Lower leg skin (tissue), 4 donors: ENCODE data around the gene CDH26. TPM values are rescaled to one million over a fixed set of nuclear protein-coding genes. Genes with fewer than 3 reads are reported as not detected.

Experiments used
- DNase-seq, 2 donors: peaks; one replicate each; pipeline ENCODE4 v3.0.0-alpha.2; 2019; ENCODE audit warnings: low spot score in 2 of 2
- H3K4me3 ChIP-seq: fragments of 200-600 bp; sonication (generic); 2 replicates; pipeline ENCODE4 v1.5.1; 2017; ENCODE audit warnings: mild to moderate bottlenecking, low read depth; ENCODE audit not compliant: poor library complexity, severe bottlenecking
- POLR2A ChIP-seq, 2 donors: fragments of 450-650 bp; IDR thresholded peaks; one replicate each; pipeline ENCODE4 v1.6.1; 2016 to 2017; ENCODE audit warnings: antibody characterized with exemption in 2 of 2, mild to moderate bottlenecking in 1 of 2, moderate library complexity in 1 of 2
- WGBS, 2 donors: methylation state at CpG; one replicate each; pipeline ENCODE4 v1.1.5; 2018; 5-methylcytosine and 5-hydroxymethylcytosine counted together
- intact Hi-C: fragments of 100-400 bp; cut with DNase I; formaldehyde crosslinking; loops from one replicate; pipeline ENCODE4 v1.15.0; 2023; ENCODE audit warnings: low total_unique reads
- total RNA-seq, 4 donors: library from RNA; depleted of rRNA; stranded (reverse); fragments of >200 nt; gene quantifications; one replicate each; pipeline ENCODE4 v1.1.0, GENCODE V29; 2016
- TF ChIP-seq, protein P1 (sequence below), 3 donors: fragments of 450-650 bp; IDR thresholded peaks; one replicate each; pipeline ENCODE4 v1.5.1; 2016; ENCODE audit warnings: antibody characterized with exemption in 3 of 3, mild to moderate bottlenecking in 3 of 3, moderate library complexity in 2 of 3

The CDH26 gene
- total RNA-seq, 4 donors from 2014 or later, result 1.1 to 10.6 (median 1.8) TPM

- peak in 1 of 2 donors; percentile 88 for DNase-seq
- TF ChIP-seq, protein P1, sequence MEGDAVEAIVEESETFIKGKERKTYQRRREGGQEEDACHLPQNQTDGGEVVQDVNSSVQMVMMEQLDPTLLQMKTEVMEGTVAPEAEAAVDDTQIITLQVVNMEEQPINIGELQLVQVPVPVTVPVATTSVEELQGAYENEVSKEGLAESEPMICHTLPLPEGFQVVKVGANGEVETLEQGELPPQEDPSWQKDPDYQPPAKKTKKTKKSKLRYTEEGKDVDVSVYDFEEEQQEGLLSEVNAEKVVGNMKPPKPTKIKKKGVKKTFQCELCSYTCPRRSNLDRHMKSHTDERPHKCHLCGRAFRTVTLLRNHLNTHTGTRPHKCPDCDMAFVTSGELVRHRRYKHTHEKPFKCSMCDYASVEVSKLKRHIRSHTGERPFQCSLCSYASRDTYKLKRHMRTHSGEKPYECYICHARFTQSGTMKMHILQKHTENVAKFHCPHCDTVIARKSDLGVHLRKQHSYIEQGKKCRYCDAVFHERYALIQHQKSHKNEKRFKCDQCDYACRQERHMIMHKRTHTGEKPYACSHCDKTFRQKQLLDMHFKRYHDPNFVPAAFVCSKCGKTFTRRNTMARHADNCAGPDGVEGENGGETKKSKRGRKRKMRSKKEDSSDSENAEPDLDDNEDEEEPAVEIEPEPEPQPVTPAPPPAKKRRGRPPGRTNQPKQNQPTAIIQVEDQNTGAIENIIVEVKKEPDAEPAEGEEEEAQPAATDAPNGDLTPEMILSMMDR (IDR thresholded peaks at IDR 0.05), result no peak
- intact Hi-C loops, result loop anchor here (10.0 kb wide), 1 partner anchor 101 kb away; the partner anchor contains the start of gene CDH26
- H3K4me3 ChIP-seq, result no peak overlapping the region
- WGBS, 2 donors, result 72 to 78% methylated on average over 14 of the region's 14 CpGs
These were observed 97.5 kb downstream of the CDH26 start for GRCh38 chr20:60055740-60056139.

DNA sequence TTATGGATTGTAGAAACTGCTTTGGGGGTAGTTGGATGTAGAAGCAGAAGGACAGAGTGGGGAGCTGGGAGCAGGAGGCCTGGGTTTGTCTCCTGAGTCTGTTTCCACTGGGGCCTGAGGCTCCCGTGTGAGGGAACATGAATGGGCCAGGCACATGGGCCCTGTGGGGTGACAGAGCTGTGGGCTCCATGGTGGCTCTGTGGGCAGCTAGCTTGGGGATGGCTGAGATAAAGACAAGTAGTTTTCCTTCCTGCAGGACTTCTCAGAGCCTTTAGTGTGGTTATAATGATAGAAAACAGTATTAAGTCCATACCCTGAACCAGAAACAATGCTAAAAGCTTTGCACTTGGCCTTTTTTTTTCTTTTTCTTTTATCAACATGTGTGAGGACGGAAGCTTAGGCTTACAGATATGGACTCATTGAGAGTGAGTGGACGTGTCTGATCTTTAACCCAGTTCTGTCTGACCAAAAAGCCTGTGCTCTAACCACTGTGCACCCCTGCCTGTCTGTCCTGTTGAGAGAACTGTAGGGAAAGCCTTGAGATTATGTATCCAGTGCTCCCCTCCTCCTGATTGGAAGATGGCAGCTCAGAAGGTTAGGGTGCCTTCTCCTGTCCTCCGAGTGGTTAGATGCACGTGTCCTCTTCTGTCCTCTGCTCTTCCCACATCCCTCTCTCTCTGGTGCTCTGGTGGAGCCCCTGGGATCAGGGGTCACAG lies 98.3 kb downstream of the CDH26 start:
- WGBS, 2 donors, result 76 to 80% methylated on average over 5 of the region's 5 CpGs
- peak in 1 of 2 donors; percentile 45 for DNase-seq
- TF ChIP-seq POLR2A (IDR thresholded peaks at IDR 0.05), result no peak
- TF ChIP-seq, protein P1 (IDR thresholded peaks at IDR 0.05), result no peak
- H3K4me3 ChIP-seq, result no peak overlapping the region
- intact Hi-C loops, result loop anchor here (10.0 kb wide), 1 partner anchor 102 kb away; the partner anchor contains the start of gene CDH26

DNA sequence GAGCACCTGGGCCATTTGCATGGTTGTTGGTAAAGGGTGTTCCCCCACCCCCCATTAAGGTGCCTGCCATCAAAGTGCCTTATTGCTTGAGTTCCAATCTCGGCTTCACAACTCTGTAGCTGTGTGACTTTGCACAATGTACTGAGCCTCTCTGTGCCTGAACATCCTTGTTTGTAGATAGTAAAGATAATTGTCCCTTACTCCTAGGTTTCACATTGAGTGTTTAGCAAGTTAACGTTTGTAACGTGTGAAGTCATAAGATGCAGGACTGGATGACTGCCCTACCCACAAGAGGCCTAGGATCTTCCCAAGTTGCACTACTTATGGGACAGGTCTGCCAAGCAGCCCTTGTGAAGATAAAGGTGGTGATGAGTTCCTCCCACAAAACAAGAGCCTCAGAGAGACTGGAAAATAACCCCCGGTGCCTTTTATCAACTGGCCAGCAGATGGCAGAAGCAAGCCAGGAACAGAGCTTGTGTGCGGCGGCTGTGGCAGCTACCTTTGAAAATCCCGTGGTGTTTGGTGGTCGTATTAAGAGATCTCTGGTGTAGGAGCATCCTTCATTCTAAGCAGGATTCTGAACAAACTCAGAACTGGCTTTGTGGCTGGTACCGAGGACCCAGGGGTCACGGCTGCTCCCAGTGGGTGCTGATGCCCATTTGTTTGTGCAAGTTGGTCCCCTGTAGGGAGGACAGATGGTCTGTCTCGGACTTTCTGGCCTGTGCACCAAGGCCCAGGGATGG lies 99.1 kb downstream of the CDH26 start:
- no peak for TF ChIP-seq POLR2A (IDR thresholded peaks at IDR 0.05)
- TF ChIP-seq, protein P1 (IDR thresholded peaks at IDR 0.05), result no peak
- intact Hi-C loops, result loop anchor here (10.0 kb wide), 1 partner anchor 102 kb away; the partner anchor contains the start of gene CDH26
- peak; percentile 54 to 86 for DNase-seq
- no peak overlapping the region for H3K4me3 ChIP-seq
- 21 to 26% methylated on average over 11 of the region's 11 CpGs for whole genome bisulfite sequencing, 2 donors

DNA sequence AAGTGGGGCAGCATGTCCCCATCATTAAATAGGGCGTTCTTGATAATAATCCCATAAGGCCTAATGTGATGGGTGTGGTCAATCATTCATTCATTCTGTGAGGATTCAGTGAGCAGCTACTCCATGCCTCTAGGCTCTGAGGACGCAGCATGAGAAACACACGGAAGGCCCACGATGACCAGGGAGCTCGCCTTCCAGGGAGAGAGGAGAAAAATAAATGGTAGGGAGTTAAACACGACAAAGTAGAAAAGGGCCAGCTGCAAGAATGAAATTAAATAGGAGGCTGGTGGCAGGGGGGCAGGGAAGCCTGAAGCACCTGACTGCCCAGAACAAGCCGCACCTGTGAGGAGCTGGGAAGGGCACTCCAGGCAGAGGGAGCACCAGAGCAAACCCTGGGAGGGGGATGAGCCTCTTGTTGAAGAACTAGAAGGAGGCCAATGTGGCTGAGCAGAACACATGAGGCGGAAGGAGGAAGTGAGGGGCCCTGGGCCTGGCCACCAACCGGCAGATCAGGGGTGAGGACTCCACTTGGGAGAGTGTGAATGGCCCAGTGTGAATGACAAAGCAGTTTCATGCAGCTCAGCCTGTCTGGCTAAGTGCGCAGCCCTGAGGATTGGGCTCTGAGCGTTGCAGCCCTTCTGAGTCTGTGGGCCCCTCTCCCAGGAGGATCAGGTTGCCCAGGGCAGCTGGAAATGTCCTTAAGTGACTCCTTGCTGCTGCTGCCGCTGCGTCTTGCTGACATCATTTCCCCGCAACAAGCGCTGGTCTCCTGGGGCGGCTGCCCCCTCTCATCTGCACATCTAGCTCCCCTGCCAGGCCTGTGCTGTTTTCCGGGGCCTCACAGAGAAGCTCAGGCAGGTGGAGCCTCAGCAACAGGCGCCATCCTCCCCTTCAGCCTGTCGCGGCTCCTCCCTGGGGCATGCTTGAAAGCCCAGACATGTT lies 99.9 kb downstream of the CDH26 start:
- 43 to 51% methylated on average over 17 to 20 of the region's 20 CpGs for WGBS, 2 donors
- no peak for TF ChIP-seq POLR2A (IDR thresholded peaks at IDR 0.05)
- TF ChIP-seq, protein P1 (IDR thresholded peaks at IDR 0.05), result no peak
- no peak overlapping the region for H3K4me3 ChIP-seq
- intact Hi-C loops, result loop anchor here (10.0 kb wide), 1 partner anchor 103 kb away; the partner anchor contains the start of gene CDH26
- DNase-seq, result peak in 1 of 2 donors; percentile 84

- no peak for TF ChIP-seq POLR2A (IDR thresholded peaks at IDR 0.05)
- TF ChIP-seq, protein P1 (IDR thresholded peaks at IDR 0.05), result no peak
- peak in 1 of 2 donors; percentile 76 for DNase-seq
- WGBS, 2 donors, result 65 to 74% methylated on average over 9 of the region's 9 CpGs
- no peak overlapping the region for H3K4me3 ChIP-seq
- intact Hi-C loops, result loop anchor here (10.0 kb wide), 1 partner anchor 104 kb away; the partner anchor contains the start of gene CDH26
These were observed 100.7 kb downstream of the CDH26 start for GRCh38 chr20:60058879-60059278.
